Tibial artery (tissue), 4 donors: Measurements from ENCODE around the gene ASB2.

ENCODE experiments used
- DNase-seq, 2 donors: peaks; one replicate each; pipeline ENCODE4 v3.0.0-alpha.2; 2019
- H3K27ac ChIP-seq, 2 donors: fragments of 200-600 bp; sonication (generic) in 1 of 2; 1 replicate in 1 of 2; 2 replicates in 1 of 2; pipeline ENCODE4 v1.5.1; 2018 to 2019; ENCODE audit warnings: mild to moderate bottlenecking in 1 of 2
- H3K27me3 ChIP-seq, 2 donors: fragments of 200-600 bp; sonication (generic) in 1 of 2; one replicate each; pipeline versions ENCODE4 v1.5.1 to v1.6.0; 2016 to 2019
- H3K36me3 ChIP-seq, 3 donors: fragments of 200-600 bp; sonication (generic) in 2 of 3; one replicate each; pipeline ENCODE4 v1.5.1; 2016 to 2019; ENCODE audit warnings: mild to moderate bottlenecking in 2 of 3
- H3K4me1 ChIP-seq, 4 donors: fragments of 200-600 bp; sonication (generic) in 2 of 4; 1 replicate in 3 of 4; 2 replicates in 1 of 4; pipeline ENCODE4 v1.5.1; 2016 to 2019
- H3K4me3 ChIP-seq, 2 donors: fragments of 200-600 bp; sonication (generic) in 1 of 2; 1 replicate in 1 of 2; 2 replicates in 1 of 2; pipeline ENCODE4 v1.5.1; 2018 to 2019; ENCODE audit warnings: mild to moderate bottlenecking in 2 of 2
- H3K9me3 ChIP-seq, 3 donors: fragments of 200-600 bp; sonication (generic) in 1 of 3; one replicate each; pipeline ENCODE4 v1.5.1; 2016 to 2019
- intact Hi-C: fragments of 100-400 bp; cut with DNase I; formaldehyde crosslinking; loops from one replicate; pipeline ENCODE4 v1.15.0; 2023; ENCODE audit warnings: low total_unique reads
- TF ChIP-seq, protein P1 (sequence below), 2 experiments: fragments of 200-600 bp in 1 of 2; fragments of 450-650 bp in 1 of 2; IDR thresholded peaks; one replicate each; pipeline ENCODE4 v1.5.1; 2017 to 2019; ENCODE audit warnings: antibody characterized with exemption in 2 of 2, mild to moderate bottlenecking in 1 of 2, moderate library complexity in 1 of 2

The ASB2 gene

GRCh38 chr14:93997082-93997481, 20.7 kb upstream of the ASB2 start, which contains the start of gene CCDC197:
Gene CCDC197, plus strand, starts transcription at chr14:93997301. Its CDS starts 831 bp downstream, at chr14:93998132.
- DNase-seq: no peak
- peaks cover 0 to 37% (median 23%) of the 10 kb centered on the region in 4 donors for H3K4me1 ChIP-seq
- TF ChIP-seq, protein P1, sequence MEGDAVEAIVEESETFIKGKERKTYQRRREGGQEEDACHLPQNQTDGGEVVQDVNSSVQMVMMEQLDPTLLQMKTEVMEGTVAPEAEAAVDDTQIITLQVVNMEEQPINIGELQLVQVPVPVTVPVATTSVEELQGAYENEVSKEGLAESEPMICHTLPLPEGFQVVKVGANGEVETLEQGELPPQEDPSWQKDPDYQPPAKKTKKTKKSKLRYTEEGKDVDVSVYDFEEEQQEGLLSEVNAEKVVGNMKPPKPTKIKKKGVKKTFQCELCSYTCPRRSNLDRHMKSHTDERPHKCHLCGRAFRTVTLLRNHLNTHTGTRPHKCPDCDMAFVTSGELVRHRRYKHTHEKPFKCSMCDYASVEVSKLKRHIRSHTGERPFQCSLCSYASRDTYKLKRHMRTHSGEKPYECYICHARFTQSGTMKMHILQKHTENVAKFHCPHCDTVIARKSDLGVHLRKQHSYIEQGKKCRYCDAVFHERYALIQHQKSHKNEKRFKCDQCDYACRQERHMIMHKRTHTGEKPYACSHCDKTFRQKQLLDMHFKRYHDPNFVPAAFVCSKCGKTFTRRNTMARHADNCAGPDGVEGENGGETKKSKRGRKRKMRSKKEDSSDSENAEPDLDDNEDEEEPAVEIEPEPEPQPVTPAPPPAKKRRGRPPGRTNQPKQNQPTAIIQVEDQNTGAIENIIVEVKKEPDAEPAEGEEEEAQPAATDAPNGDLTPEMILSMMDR (IDR thresholded peaks at IDR 0.05): no peak
- H3K27ac ChIP-seq: peak within 1 kb of the TSS; percentile 82 to 91
- no peaks in the 10 kb centered on the region for H3K9me3 ChIP-seq
- H3K36me3 ChIP-seq: no peaks in the 10 kb centered on the region
- no peak within 1 kb of the TSS for H3K4me3 ChIP-seq
- intact Hi-C loops: no loop called here
- H3K27me3 ChIP-seq: no peaks in the 10 kb centered on the region

DNA sequence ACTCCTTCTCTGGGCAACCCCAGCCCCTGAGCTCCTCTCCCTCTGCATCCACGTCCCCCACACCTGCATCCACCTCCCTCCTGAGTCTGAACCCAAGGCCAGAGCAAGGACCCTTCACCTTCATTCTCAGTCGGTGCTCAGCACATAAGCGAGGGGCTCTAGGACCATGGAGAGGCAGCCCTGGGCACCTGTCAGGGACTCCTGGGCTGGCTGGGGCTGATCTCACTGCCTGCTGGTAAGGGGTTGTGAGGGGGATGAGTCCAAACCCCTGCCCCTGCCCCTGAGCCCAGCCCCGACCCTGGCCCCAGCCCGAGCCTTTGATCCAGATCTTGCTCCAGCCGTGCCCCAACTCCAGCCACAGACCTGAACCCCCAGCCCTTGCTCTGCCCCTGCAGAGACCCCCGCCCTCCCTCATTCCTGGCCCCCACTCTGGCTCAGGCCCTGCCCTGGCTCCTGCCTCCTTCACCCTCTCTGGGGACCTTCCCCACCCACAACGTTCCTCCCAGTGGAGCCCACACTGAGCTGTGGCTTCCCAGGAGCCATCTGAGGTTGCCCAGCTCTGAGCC, 19.8 kb upstream of the ASB2 start:
- intact Hi-C loops: no loop called here
- H3K36me3 ChIP-seq: no peaks in the 10 kb centered on the region
- DNase-seq: no peak
- peak overlapping the region; percentile 82 to 91 for H3K27ac ChIP-seq
- H3K4me1 ChIP-seq: peaks cover 0 to 32% (median 23%) of the 10 kb centered on the region in 4 donors
- TF ChIP-seq, protein P1 (IDR thresholded peaks at IDR 0.05): no peak
- no peaks in the 10 kb centered on the region for H3K27me3 ChIP-seq
- H3K9me3 ChIP-seq: no peaks in the 10 kb centered on the region
- peak overlapping the region in 1 of 2 donors; percentile 41 for H3K4me3 ChIP-seq

- Histone ChIP-seq H3K27ac (peak overlapping the region; percentile 82 to 91), H3K4me3 (peak overlapping the region; percentile 21 to 41), H3K9me3 (no peaks in the 10 kb centered on the region), H3K36me3 (no peaks in the 10 kb centered on the region), H3K27me3 (no peaks in the 10 kb centered on the region), H3K4me1 (peaks cover 0 to 30% (median 23%) of the 10 kb centered on the region in 4 donors)
- TF ChIP-seq, protein P1 (IDR thresholded peaks at IDR 0.05): no peak
- intact Hi-C loops: no loop called here
- DNase-seq: peak; percentile 62 to 94
These were observed 18.7 kb upstream of the ASB2 start for GRCh38 chr14:93994919-93995682.

DNA sequence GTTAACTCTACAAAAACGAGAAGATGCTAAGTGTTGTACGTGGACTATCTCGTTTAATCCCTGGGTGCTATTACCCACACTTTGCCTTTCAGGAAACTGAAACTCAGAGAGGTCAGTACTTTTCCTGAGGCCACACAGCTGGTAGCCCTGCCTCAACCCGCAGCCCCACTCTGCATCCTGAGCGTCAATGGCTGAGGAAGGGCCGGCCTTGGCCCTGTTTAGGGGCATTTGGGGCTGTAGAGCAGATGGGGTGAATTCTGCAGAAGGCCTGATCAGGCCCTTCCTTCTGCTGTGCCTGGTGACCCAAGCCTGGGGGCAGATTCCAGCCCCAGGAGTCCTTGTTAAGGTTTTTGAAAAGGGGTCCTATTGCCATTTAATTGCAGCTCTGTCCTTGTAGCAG, 17.0 kb upstream of the ASB2 start:
- intact Hi-C loops: no loop called here
- Histone ChIP-seq H3K27ac (peak overlapping the region; percentile 82 to 91), H3K27me3 (no peaks in the 10 kb centered on the region), H3K9me3 (no peaks in the 10 kb centered on the region), H3K36me3 (no peaks in the 10 kb centered on the region), H3K4me1 (peaks cover 0 to 30% (median 23%) of the 10 kb centered on the region in 4 donors), H3K4me3 (no peak overlapping the region)
- no peak for DNase-seq
- TF ChIP-seq, protein P1 (IDR thresholded peaks at IDR 0.05): no peak

- no peak for DNase-seq
- TF ChIP-seq, protein P1 (IDR thresholded peaks at IDR 0.05): no peak
- no peaks in the 10 kb centered on the region for H3K27me3 ChIP-seq
- no peak overlapping the region for H3K4me3 ChIP-seq
- H3K4me1 ChIP-seq: peaks cover 0 to 38% (median 32%) of the 10 kb centered on the region in 4 donors
- no peaks in the 10 kb centered on the region for H3K36me3 ChIP-seq
- intact Hi-C loops: no loop called here
- H3K27ac ChIP-seq: no peak overlapping the region
- no peaks in the 10 kb centered on the region for H3K9me3 ChIP-seq
These were observed 15.3 kb upstream of the ASB2 start for GRCh38 chr14:93991649-93992048.
